IgD-negative memory B cell (primary cell): ENCODE results near the gene COL25A1. TPM values are rescaled to one million over a fixed set of nuclear protein-coding genes. Genes with fewer than 3 reads are reported as not detected.

Source experiments
- H3K27ac Mint-ChIP-seq, 3 donors: one replicate each; pipeline ENCODE4 v1.8.0; 2020 to 2022; ENCODE audit warnings: mild to moderate bottlenecking in 3 of 3, mixed read lengths in 3 of 3, moderate library complexity in 1 of 3
- H3K27me3 Mint-ChIP-seq: one replicate; pipeline ENCODE4 v1.8.0; 2021; ENCODE audit warnings: mixed read lengths
- H3K36me3 Mint-ChIP-seq: one replicate; pipeline ENCODE4 v1.8.0; 2020; ENCODE audit warnings: mild to moderate bottlenecking, mixed read lengths
- H3K4me1 Mint-ChIP-seq, 3 donors: one replicate each; pipeline ENCODE4 v1.8.0; 2020 to 2022; ENCODE audit warnings: mixed read lengths in 3 of 3, mild to moderate bottlenecking in 1 of 3
- H3K4me3 Mint-ChIP-seq, 4 donors: one replicate each; pipeline ENCODE4 v1.8.0; 2020 to 2022; ENCODE audit warnings: mild to moderate bottlenecking in 4 of 4, mixed read lengths in 4 of 4, moderate library complexity in 3 of 4
- H3K9me3 Mint-ChIP-seq, 3 donors: one replicate each; pipeline ENCODE4 v1.8.0; 2020 to 2021; ENCODE audit warnings: mixed read lengths in 3 of 3, mild to moderate bottlenecking in 1 of 3
- polyA plus RNA-seq: library from polyadenylated mRNA; unstranded; fragments of 300-500 nt; fragmentation: Illumina TruSeq; gene quantifications from one replicate; pipeline ENCODE4 v1.2.3, GENCODE V29; 2021

Gene COL25A1
- polyA plus RNA-seq, 1 donor from 2014 or later: not detected

DNA sequence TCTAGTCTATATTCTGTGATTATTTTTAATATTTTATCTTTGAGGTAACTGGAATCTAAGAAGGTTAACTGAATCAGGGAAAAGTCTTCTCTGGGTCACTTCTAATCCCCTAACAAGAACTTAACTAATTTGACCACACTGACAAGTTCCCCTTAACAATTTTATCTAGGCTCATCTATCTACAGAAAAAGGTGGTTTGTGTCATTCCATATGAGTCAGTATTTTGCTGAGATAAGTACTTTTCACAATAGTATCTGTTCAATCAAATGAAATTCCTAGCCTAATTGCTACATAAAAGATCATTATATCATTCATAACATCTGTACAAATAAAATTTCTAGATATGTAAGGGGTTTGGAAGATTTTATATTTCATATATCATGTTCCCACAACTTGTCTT lies 45.6 kb downstream of the COL25A1 start:
- H3K4me3 Mint-ChIP-seq: no peak overlapping the region
- H3K27me3 Mint-ChIP-seq: no peaks in the 10 kb centered on the region
- no peaks in the 10 kb centered on the region for H3K4me1 Mint-ChIP-seq
- no peaks in the 10 kb centered on the region for H3K9me3 Mint-ChIP-seq
- H3K36me3 Mint-ChIP-seq: no peaks in the 10 kb centered on the region
- H3K27ac Mint-ChIP-seq: no peak overlapping the region

DNA sequence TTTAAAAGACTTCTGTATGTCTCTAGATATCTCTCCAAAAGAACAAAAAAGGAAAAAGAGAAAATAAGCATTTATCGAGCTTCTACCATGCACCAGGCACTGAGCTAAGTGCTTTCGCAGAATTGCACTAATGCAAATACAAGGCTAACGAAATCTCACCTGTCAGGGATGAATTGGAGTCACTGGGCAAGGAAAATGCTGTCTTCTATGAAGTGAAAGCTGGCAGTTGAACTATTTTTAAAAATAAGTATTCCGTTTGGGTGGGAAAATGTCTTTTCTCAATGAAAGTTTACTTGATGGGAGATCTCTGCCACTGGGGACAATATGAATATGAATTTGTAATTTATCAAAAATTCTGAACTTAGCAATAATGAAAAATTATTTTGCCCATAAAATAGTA lies 47.6 kb downstream of the COL25A1 start:
- H3K27ac Mint-ChIP-seq: no peak overlapping the region
- H3K36me3 Mint-ChIP-seq: no peaks in the 10 kb centered on the region
- H3K4me3 Mint-ChIP-seq: no peak overlapping the region
- no peaks in the 10 kb centered on the region for H3K4me1 Mint-ChIP-seq
- H3K27me3 Mint-ChIP-seq: no peaks in the 10 kb centered on the region
- H3K9me3 Mint-ChIP-seq: no peaks in the 10 kb centered on the region

DNA sequence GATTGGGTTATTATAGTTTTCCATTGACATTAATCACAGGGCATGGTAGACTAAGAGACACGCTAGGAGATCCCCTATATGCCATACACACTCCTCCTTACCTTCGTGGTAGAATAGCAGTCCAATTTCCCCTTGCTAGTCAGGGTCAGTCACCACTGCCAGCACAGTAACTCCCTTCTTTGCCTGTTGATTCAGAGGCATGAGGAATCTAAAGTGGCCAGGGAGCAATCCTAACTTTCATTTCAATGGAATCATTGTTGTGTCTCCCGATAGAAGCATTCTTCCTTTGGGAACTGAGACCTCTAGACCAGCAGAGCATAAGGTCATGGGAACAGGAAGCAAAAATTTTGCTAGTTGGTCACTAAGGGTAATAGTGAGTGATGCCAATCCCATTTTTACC lies 51.1 kb downstream of the COL25A1 start:
- Mint-ChIP-seq H3K4me3 (no peak overlapping the region), H3K9me3 (no peaks in the 10 kb centered on the region), H3K36me3 (no peaks in the 10 kb centered on the region), H3K27ac (no peak overlapping the region), H3K27me3 (no peaks in the 10 kb centered on the region), H3K4me1 (no peaks in the 10 kb centered on the region)

DNA sequence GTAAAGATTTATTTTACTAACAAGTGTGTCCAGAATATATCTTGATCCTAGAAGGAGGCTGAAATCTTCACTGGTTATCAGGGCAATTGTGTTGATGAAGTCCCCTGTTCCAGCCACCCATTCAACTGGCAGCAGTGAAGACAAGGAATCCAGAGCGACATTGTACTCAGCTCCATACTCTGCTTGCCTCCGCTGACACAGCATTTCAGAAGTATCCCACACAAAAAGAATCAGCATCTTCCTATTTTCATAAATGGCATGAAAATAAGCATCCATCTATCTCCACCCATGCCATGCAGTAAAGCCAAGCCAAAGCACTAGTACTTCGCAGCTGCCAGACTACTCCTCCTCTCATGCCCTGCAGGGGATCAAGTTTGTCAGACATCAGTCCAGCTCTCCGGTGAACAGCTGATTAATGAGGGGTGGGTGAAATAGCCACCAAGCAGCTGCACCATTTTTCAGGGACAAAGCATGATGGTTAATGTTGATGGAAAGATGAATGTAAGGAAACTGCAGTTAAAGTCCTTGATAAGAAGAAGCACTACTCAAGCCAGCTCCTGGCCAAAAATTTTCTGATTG lies 54.0 kb downstream of the COL25A1 start:
- no peak overlapping the region for H3K4me3 Mint-ChIP-seq
- no peaks in the 10 kb centered on the region for H3K9me3 Mint-ChIP-seq
- H3K27ac Mint-ChIP-seq: no peak overlapping the region
- H3K36me3 Mint-ChIP-seq: no peaks in the 10 kb centered on the region
- H3K4me1 Mint-ChIP-seq: no peaks in the 10 kb centered on the region
- H3K27me3 Mint-ChIP-seq: no peaks in the 10 kb centered on the region

DNA sequence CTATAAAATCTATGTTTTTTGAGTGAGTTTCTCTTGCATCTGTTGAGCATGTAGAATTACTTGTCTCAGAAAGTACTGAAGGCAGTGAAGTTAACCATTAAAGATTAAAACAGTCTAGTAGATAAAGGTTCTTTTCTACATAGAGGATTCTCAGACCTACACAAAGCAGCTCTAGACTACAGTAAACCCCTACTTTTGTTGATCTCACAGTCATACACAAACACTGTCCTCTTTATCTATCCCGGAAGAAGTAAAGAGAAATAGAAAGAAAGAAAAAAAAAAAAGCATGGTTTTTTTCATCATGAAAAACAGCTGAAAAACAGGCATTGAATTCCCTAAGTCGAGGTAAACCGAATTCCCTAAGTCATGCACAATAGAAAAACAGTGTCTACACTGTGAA lies 58.6 kb downstream of the COL25A1 start:
- peaks cover 2% of the 10 kb centered on the region for H3K27me3 Mint-ChIP-seq
- H3K4me1 Mint-ChIP-seq: no peaks in the 10 kb centered on the region
- H3K9me3 Mint-ChIP-seq: no peaks in the 10 kb centered on the region
- H3K4me3 Mint-ChIP-seq: no peak overlapping the region
- no peak overlapping the region for H3K27ac Mint-ChIP-seq
- H3K36me3 Mint-ChIP-seq: no peaks in the 10 kb centered on the region

DNA sequence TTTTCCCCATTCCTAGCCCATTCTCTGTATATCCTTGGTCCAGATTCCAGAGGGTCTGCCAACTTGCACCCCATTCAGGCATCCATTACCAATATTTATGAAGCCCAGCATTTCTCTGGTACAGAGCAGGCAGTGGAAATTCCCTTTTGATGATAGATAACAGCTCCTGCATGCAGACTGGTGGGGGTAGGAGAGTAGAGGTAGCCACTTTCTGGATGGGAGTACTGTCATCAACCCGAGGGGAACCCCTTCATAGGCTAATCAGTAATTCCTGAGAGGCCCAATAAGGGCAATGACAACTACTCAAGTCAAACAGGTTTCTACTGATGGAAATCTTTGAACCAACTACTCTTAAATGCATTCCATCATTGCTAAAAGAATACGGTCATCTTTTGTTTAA lies 63.7 kb downstream of the COL25A1 start:
- peaks cover 2% of the 10 kb centered on the region for H3K27me3 Mint-ChIP-seq
- H3K4me3 Mint-ChIP-seq: no peak overlapping the region
- peaks cover 2% of the 10 kb centered on the region for H3K36me3 Mint-ChIP-seq
- H3K27ac Mint-ChIP-seq: no peak overlapping the region
- H3K4me1 Mint-ChIP-seq: no peaks in the 10 kb centered on the region
- peaks cover 0 to 2% (median 0%) of the 10 kb centered on the region in 3 donors for H3K9me3 Mint-ChIP-seq

DNA sequence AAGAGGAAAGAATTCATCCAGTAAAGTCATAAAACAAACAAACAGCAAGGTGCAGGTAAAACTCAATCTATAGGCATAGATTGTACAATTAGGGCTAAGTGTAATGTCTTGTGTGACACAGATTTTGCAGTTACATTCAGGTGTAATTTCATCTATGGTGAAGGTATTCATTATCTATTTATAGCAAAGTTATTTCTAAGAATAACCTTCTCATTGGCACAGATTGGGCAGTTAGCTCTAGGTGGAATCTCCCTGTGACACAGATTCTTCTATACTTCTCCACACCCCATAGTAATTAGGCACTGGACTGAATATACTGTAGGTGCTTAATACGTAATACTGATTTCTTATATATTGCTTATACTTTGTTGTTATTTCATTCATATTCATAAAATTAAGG lies 66.8 kb downstream of the COL25A1 start:
- Mint-ChIP-seq H3K4me3 (no peak overlapping the region), H3K27ac (no peak overlapping the region), H3K9me3 (peaks cover 0 to 2% (median 0%) of the 10 kb centered on the region in 3 donors), H3K4me1 (no peaks in the 10 kb centered on the region), H3K36me3 (peaks cover 2% of the 10 kb centered on the region), H3K27me3 (no peaks in the 10 kb centered on the region)

DNA sequence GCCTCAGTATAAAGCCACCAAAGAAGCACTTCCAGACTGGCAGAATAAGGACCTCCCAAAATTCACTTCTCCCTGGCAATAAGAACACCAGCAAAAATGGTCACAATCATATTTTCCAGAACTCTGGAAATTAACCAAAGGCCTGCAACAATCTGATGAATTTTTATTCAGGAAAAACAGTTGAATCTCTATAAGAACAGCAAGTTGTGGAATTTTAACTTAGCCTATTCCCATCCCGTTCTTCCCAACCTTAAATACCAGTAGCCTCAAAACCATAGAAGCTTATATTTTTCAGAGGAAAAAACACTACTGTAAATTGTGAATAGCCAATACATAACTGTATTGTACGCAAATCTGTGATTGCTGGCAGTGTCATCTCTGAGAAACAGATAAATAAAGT lies 67.9 kb downstream of the COL25A1 start:
- peaks cover 0 to 2% (median 0%) of the 10 kb centered on the region in 3 donors for H3K9me3 Mint-ChIP-seq
- no peaks in the 10 kb centered on the region for H3K27me3 Mint-ChIP-seq
- H3K4me3 Mint-ChIP-seq: no peak overlapping the region
- H3K4me1 Mint-ChIP-seq: no peaks in the 10 kb centered on the region
- no peak overlapping the region for H3K27ac Mint-ChIP-seq
- H3K36me3 Mint-ChIP-seq: peaks cover 2% of the 10 kb centered on the region

DNA sequence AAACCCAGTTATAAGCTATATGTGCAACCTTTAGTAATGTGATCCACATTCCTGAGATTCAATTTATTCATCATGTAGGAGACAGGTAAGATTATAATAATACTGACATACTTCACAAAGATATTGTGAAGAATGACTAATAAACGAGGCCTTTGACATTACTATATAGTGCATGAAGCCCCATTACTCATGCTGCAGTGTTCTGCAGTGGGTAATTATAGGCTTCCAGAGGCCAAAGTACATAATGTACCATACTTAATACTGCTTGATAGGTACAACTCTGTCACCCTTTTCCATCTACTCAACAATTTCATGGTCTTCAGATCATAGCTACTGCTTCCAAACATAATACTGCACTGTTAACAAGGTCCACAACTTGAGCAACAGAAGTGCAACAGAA lies 68.9 kb downstream of the COL25A1 start:
- no peak overlapping the region for H3K4me3 Mint-ChIP-seq
- no peaks in the 10 kb centered on the region for H3K4me1 Mint-ChIP-seq
- H3K9me3 Mint-ChIP-seq: peaks cover 0 to 2% (median 0%) of the 10 kb centered on the region in 3 donors
- no peaks in the 10 kb centered on the region for H3K27me3 Mint-ChIP-seq
- H3K36me3 Mint-ChIP-seq: peaks cover 2% of the 10 kb centered on the region
- no peak overlapping the region for H3K27ac Mint-ChIP-seq

DNA sequence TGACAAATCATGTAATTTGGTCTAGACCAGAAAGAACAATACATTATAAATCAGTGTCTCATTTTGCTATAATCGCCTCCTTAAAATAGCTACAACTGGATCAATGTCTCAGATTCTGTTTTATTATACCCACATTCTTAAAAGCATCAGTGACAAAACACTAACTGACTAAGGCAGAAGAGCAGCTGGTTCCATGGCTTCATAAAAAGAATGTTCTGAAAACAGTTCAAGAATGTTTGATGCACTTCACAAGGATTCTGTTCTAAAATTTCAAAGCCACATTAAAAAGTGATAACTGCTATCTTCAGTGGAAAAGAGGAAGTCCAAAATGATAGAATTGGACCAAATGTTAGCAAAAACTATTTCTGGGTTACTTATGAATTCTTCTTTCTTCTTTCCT lies 69.8 kb downstream of the COL25A1 start:
- no peak overlapping the region for H3K4me3 Mint-ChIP-seq
- no peaks in the 10 kb centered on the region for H3K27me3 Mint-ChIP-seq
- H3K4me1 Mint-ChIP-seq: no peaks in the 10 kb centered on the region
- no peak overlapping the region for H3K27ac Mint-ChIP-seq
- H3K9me3 Mint-ChIP-seq: peaks cover 0 to 2% (median 0%) of the 10 kb centered on the region in 3 donors
- H3K36me3 Mint-ChIP-seq: peaks cover under 1% of the 10 kb centered on the region

DNA sequence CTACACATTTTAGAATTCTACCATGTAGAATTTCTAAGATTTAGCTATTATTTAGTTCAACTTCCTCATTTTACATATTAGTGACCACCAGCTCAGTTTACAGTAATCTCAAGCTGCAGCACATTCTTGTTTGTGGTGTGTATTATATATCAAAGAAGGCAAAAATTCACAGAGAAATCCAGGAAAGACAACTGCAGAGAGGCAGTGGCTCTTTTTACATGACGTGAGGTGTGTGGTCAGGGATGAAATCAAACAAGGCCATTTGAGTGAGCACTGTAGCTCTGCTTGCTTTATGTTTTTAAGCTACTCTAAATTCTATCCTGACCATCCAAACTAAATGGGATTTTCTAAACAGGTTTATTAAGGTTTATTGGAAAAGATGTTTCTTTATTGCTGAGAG lies 71.1 kb downstream of the COL25A1 start:
- Mint-ChIP-seq H3K9me3 (peaks cover 0 to 3% (median 0%) of the 10 kb centered on the region in 3 donors), H3K4me1 (no peaks in the 10 kb centered on the region), H3K4me3 (no peak overlapping the region), H3K36me3 (no peaks in the 10 kb centered on the region), H3K27ac (no peak overlapping the region), H3K27me3 (no peaks in the 10 kb centered on the region)

DNA sequence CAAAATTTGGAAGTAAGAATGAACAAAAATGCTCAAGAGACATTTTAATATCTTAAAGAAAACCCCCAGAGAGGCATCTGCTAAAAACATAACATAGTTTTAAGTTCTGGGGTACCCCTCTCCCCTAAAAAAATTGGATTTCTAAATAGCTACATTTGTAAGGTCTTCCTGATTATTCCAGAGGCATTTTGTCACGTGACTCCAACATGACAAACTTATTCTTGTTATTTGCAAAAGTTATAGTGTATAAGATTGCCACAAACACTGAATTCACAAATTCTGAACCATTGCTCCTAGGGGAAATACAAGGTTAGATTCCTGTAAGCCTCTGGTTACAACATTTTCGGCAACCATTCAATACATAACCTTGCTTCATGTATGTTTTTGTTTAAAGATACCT lies 73.4 kb downstream of the COL25A1 start:
- peaks cover 0 to 4% (median 1%) of the 10 kb centered on the region in 3 donors for H3K9me3 Mint-ChIP-seq
- H3K36me3 Mint-ChIP-seq: no peaks in the 10 kb centered on the region
- no peak overlapping the region for H3K4me3 Mint-ChIP-seq

DNA sequence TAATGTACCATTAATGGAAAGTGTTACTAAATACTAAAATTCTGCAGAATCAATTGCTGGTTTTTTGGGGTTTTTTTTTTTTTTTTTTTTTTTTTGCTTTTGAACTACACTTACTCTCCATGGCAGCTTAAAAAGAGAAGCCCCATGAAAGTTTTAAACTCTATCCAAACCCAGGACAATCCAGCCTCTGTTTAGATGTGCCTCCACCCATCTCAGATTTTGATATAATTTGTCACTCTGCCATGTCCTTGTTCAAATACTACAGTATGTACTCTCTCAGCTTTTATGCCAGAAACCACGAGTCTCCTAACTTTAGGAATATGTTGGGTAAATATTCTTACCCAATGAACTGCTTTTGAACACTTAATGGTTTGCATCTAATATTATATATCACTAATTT lies 84.2 kb downstream of the COL25A1 start:
- no peak overlapping the region for H3K4me3 Mint-ChIP-seq
- no peak overlapping the region for H3K27ac Mint-ChIP-seq
- H3K36me3 Mint-ChIP-seq: no peaks in the 10 kb centered on the region
- H3K4me1 Mint-ChIP-seq: no peaks in the 10 kb centered on the region
- H3K9me3 Mint-ChIP-seq: no peaks in the 10 kb centered on the region
- peaks cover 2% of the 10 kb centered on the region for H3K27me3 Mint-ChIP-seq

More for the DNA sequence above, 73.4 kb downstream of the COL25A1 start:
- H3K27ac Mint-ChIP-seq: no peak overlapping the region
- no peaks in the 10 kb centered on the region for H3K27me3 Mint-ChIP-seq
- H3K4me1 Mint-ChIP-seq: no peaks in the 10 kb centered on the region

DNA sequence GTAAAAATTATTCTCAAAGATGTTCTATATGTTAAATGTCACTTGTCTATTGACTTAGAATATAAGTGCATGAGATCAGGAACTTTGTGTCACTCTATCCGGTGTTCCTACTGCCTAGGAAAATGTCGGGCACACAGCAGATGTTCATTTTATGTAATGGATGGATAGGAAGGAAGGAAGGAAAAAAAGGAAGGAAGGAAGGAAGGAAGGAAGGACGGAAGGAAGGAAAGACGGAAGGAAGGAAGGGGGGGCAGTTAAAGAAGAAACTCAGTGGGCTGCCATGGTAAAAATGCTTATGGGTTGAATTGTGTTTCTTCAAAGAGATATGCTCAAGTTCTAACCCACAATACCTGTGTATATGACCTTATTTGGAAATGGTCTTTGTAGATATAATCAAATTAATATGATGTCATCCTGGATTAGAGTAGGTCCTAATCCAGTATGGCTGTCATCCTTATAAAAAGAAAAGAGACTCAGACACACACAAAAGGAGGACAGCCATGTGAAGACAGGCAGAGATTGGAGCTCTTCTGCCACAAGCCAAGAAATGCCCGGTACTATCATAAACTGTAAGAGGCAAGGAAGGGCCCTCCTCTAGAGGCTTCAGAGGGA lies 86.3 kb downstream of the COL25A1 start:
- Mint-ChIP-seq H3K27me3 (peaks cover 2% of the 10 kb centered on the region), H3K4me1 (no peaks in the 10 kb centered on the region), H3K4me3 (no peak overlapping the region), H3K27ac (no peak overlapping the region), H3K36me3 (no peaks in the 10 kb centered on the region), H3K9me3 (no peaks in the 10 kb centered on the region)

DNA sequence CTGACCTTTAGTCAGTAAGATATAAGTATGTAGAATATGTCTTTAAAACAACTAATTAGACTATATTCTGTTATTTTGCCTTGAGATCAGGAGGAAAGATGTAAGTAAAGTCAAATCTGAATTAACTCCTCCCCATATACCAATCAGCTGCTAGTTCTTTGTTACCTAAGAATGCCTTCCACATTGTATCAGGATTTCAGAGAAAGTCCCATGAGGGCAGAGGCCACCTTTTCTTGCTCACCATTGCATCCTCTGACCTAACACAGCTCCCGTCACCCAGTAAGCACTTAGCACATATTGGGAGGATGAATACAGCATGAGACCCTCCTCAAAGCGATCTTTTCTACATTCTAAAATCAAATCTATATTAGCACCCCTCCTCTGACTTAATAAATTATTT lies 87.0 kb downstream of the COL25A1 start:
- H3K27me3 Mint-ChIP-seq: peaks cover 2% of the 10 kb centered on the region
- H3K9me3 Mint-ChIP-seq: no peaks in the 10 kb centered on the region
- no peak overlapping the region for H3K4me3 Mint-ChIP-seq
- H3K4me1 Mint-ChIP-seq: no peaks in the 10 kb centered on the region
- H3K36me3 Mint-ChIP-seq: no peaks in the 10 kb centered on the region
- H3K27ac Mint-ChIP-seq: no peak overlapping the region

DNA sequence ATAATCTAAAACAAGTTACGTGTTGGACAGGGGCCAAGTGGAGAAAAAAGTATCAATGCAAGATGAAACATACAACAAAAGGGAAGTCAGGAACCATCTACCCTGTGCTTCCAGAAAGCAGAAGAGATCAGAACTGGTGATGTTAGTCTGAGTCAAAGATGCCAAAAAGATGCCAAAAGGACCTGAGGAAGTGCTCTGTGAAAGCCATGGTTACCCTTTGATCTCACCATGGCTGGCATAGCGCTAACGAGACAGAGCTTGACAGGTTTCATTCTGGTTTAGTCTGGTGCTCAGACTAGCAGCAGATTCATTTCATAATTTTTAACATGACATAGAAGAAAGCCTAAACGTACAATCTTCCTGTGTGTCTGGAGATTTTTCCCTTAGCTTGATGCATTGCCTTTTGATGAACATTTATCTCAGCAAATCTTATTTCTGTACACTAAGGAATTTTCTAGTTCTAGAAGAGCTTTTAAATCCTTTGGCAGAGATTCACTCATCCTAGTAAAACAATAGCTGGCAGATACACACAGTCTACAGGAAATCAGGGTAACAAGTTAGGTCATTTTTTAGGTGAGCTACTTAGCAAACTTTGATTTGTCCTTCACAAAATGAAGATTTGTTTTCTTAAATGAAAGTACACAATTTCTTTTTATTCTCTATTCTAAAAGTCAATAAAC lies 87.7 kb downstream of the COL25A1 start:
- H3K36me3 Mint-ChIP-seq: no peaks in the 10 kb centered on the region
- H3K27ac Mint-ChIP-seq: no peak overlapping the region
- H3K9me3 Mint-ChIP-seq: no peaks in the 10 kb centered on the region
- H3K4me1 Mint-ChIP-seq: no peaks in the 10 kb centered on the region
- H3K4me3 Mint-ChIP-seq: no peak overlapping the region
- H3K27me3 Mint-ChIP-seq: no peaks in the 10 kb centered on the region
